ENCODE results near the gene KIRREL3.

DNA sequence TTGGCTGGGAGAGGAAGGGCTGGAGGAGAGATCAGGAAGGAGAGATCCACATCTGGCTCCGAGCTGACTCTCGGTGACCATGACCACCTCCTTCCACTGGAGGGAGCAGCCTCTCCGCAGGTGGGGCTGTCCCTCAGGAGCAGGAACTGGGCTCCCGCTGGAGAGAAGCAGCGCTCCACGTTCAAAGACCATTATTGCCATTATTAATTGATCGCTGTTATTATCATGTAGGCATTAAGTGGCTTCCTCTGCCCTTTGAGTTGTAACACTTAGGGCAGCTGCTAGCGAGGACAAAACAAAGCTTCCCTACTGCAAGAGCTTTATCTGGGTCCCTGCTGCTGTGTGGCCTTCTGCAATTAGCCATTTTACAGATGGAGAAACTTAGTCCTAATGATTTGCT is 393.2 kb downstream of the KIRREL3 start:
- TF ChIP-seq POLR2AphosphoS5 (IDR thresholded peaks at IDR 0.05) (no peak), CTCF (IDR thresholded peaks at IDR 0.05 in 8 of 11, conservative IDR thresholded peaks at IDR 0.05 in 3 of 11) (peak in 9 of 11 experiments; percentile 39 to 60 (median 50))
